H1 (cell line): ENCODE measurements around the gene CFAP74. TPM values are rescaled to one million over a fixed set of nuclear protein-coding genes. Genes with fewer than 3 reads are reported as not detected.

ENCODE experiments used
- BRCA1 ChIP-seq: IDR thresholded peaks from 2 replicates; pipeline ENCODE4 v1.6.1; 2012; ENCODE audit warnings: low read depth, low read length, improper control_type of control experiment
- CBX8 ChIP-seq: fragments of 300-800, 300-1000 bp; sonication (generic); IDR thresholded peaks from 2 replicates; pipeline ENCODE4 v1.7.1; 2016; ENCODE audit warnings: low read depth, low read length, borderline replicate concordance
- CTBP2 ChIP-seq: IDR thresholded peaks from 2 replicates; pipeline ENCODE4 v1.7.0; 2011; ENCODE audit warnings: borderline replicate concordance, mild to moderate bottlenecking, moderate library complexity, mixed read lengths, low read length; ENCODE audit not compliant: insufficient read depth, insufficient read length
- POLR2AphosphoS5 ChIP-seq: IDR thresholded peaks from 2 replicates; pipeline ENCODE4 v1.6.1; 2011; ENCODE audit warnings: low read depth, low read length
- POU5F1 ChIP-seq: IDR thresholded peaks from 2 replicates; pipeline ENCODE4 v1.6.1; 2011; ENCODE audit warnings: low read depth, mild to moderate bottlenecking, low read length, moderate library complexity
- RFX5 ChIP-seq: IDR thresholded peaks from 2 replicates; pipeline ENCODE4 v1.6.1; 2011; ENCODE audit warnings: low read depth, low read length, improper control_type of control experiment, borderline replicate concordance
- RXRA ChIP-seq: IDR thresholded peaks from 2 replicates; pipeline ENCODE4 v1.6.1; 2011; ENCODE audit warnings: low read depth, mild to moderate bottlenecking, low read length, moderate library complexity; ENCODE audit not compliant: insufficient read depth
- polyA plus RNA-seq, 7 experiments: library from polyadenylated mRNA; depleted of rRNA in 3 of 7; stranded (reverse) in 5 of 7; unstranded in 2 of 7; fragments of >200 nt in 5 of 7; fragments of 200-250 nt in 2 of 7; gene quantifications; 1 replicate in 5 of 7; 2 replicates in 1 of 7; 4 replicates in 1 of 7; pipeline versions ENCODE4 v1.2.1 to v1.2.3, GENCODE V29; 2011 to 2013; ENCODE audit warnings: missing spikeins in 2 of 7, mixed read lengths in 2 of 7
- total RNA-seq: library from RNA; stranded (reverse); fragmentation: NEBNext Ultra II Directional; extraction: Animal tissue kit (Norgen Biotek cat#: 25700); gene quantifications from 2 replicates; pipeline ENCODE4 v1.2.1, GENCODE V29; 2021
- TF ChIP-seq, protein P1 (sequence below): fragments of 300-600 bp; sonication (generic); IDR thresholded peaks from 2 replicates; pipeline ENCODE4 v1.7.1; 2012; ENCODE audit warnings: low read length, moderate library complexity, mild to moderate bottlenecking, inconsistent platforms; ENCODE audit not compliant: insufficient replicate concordance

The CFAP74 gene
- total and polyA plus RNA-seq, 2 of the 8 experiments (the other 6 are each of a cell fraction or from before 2014, with no cell fraction given) = 0.09 to 0.20 TPM

DNA sequence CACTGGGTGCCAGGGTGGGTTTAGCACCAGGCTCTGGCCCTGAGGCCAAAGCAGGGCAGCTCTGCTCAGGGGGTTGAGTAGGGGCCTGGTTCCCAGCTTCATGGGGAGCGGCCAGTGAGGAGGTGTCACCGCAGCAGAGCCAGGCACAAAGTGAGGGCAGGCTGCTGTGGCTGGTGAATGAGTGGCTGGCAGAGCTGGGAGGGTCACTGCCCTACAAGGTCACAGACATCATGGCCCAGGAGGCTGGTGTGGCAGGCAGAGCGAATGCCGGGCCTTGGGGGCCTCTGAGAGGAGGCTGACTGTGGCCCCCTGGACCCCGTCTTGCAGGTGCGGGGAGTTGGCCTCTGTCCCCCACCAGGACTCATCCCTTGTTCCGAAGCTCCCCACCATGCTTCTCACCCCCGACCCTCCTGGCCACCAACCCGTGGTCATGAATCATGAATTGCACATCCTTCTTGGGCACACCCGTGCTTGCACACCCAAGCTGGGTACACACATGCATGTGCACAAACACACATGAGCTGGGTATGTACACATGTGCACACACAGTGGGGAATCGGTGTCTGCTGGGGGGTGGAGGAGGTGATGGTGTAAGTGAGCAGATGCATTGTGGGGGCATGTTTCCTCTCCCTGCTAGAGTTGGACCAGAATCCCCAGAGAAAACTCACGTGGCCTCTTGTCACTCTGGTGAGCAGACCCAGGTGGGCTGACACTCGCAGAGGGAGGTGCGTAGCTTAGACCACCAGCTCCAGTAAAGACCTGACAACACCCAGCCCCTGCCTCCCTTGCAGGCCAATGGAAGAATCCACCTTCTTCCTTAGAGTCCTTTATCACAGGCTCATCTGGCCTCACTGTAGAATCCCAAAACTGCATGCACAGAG is 107.9 kb downstream of the CFAP74 start (continued):
- TF ChIP-seq, protein P1, sequence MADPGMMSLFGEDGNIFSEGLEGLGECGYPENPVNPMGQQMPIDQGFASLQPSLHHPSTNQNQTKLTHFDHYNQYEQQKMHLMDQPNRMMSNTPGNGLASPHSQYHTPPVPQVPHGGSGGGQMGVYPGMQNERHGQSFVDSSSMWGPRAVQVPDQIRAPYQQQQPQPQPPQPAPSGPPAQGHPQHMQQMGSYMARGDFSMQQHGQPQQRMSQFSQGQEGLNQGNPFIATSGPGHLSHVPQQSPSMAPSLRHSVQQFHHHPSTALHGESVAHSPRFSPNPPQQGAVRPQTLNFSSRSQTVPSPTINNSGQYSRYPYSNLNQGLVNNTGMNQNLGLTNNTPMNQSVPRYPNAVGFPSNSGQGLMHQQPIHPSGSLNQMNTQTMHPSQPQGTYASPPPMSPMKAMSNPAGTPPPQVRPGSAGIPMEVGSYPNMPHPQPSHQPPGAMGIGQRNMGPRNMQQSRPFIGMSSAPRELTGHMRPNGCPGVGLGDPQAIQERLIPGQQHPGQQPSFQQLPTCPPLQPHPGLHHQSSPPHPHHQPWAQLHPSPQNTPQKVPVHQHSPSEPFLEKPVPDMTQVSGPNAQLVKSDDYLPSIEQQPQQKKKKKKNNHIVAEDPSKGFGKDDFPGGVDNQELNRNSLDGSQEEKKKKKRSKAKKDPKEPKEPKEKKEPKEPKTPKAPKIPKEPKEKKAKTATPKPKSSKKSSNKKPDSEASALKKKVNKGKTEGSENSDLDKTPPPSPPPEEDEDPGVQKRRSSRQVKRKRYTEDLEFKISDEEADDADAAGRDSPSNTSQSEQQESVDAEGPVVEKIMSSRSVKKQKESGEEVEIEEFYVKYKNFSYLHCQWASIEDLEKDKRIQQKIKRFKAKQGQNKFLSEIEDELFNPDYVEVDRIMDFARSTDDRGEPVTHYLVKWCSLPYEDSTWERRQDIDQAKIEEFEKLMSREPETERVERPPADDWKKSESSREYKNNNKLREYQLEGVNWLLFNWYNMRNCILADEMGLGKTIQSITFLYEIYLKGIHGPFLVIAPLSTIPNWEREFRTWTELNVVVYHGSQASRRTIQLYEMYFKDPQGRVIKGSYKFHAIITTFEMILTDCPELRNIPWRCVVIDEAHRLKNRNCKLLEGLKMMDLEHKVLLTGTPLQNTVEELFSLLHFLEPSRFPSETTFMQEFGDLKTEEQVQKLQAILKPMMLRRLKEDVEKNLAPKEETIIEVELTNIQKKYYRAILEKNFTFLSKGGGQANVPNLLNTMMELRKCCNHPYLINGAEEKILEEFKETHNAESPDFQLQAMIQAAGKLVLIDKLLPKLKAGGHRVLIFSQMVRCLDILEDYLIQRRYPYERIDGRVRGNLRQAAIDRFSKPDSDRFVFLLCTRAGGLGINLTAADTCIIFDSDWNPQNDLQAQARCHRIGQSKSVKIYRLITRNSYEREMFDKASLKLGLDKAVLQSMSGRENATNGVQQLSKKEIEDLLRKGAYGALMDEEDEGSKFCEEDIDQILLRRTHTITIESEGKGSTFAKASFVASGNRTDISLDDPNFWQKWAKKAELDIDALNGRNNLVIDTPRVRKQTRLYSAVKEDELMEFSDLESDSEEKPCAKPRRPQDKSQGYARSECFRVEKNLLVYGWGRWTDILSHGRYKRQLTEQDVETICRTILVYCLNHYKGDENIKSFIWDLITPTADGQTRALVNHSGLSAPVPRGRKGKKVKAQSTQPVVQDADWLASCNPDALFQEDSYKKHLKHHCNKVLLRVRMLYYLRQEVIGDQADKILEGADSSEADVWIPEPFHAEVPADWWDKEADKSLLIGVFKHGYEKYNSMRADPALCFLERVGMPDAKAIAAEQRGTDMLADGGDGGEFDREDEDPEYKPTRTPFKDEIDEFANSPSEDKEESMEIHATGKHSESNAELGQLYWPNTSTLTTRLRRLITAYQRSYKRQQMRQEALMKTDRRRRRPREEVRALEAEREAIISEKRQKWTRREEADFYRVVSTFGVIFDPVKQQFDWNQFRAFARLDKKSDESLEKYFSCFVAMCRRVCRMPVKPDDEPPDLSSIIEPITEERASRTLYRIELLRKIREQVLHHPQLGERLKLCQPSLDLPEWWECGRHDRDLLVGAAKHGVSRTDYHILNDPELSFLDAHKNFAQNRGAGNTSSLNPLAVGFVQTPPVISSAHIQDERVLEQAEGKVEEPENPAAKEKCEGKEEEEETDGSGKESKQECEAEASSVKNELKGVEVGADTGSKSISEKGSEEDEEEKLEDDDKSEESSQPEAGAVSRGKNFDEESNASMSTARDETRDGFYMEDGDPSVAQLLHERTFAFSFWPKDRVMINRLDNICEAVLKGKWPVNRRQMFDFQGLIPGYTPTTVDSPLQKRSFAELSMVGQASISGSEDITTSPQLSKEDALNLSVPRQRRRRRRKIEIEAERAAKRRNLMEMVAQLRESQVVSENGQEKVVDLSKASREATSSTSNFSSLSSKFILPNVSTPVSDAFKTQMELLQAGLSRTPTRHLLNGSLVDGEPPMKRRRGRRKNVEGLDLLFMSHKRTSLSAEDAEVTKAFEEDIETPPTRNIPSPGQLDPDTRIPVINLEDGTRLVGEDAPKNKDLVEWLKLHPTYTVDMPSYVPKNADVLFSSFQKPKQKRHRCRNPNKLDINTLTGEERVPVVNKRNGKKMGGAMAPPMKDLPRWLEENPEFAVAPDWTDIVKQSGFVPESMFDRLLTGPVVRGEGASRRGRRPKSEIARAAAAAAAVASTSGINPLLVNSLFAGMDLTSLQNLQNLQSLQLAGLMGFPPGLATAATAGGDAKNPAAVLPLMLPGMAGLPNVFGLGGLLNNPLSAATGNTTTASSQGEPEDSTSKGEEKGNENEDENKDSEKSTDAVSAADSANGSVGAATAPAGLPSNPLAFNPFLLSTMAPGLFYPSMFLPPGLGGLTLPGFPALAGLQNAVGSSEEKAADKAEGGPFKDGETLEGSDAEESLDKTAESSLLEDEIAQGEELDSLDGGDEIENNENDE = no peak
- no peak for TF ChIP-seq RFX5
- TF ChIP-seq POLR2AphosphoS5 = no peak
- TF ChIP-seq CTBP2 = no peak
- TF ChIP-seq RXRA = no peak
- no peak for TF ChIP-seq POU5F1
- TF ChIP-seq CBX8 = no peak
- TF ChIP-seq BRCA1 = no peak
